ENCODE results near the gene CEP112. TPM values are rescaled to one million over a fixed set of nuclear protein-coding genes. Genes with fewer than 3 reads are reported as not detected.

CEP112 gene
- total and polyA plus RNA-seq, 2 of the 8 experiments (the other 6 are each of a cell fraction or from before 2014, with no cell fraction given) = 0.62 to 3.1 TPM

- Histone ChIP-seq H2BK120ac (replicated peaks; ENCODE audit: low read depth, low read length) (no peak overlapping the region), H3K56ac (replicated peaks; ENCODE audit: insufficient read length, low read depth, low read length) (no peak overlapping the region), H3K36me3 (ENCODE audit: control insufficient read depth in 2 of 4, insufficient read depth in 4 of 4, low read length in 3 of 4) (no peaks in the 10 kb centered on the region), H3K27ac (ENCODE audit: low read depth, low read length) (no peak overlapping the region), H3K9me3 (ENCODE audit: insufficient read depth in 2 of 2, low read depth in 1 of 2, low read length in 1 of 2) (no peaks in the 10 kb centered on the region), H3K4me3 (ENCODE audit: extremely low read depth in 1 of 4, insufficient read depth in 2 of 4, low read depth in 3 of 4, low read length in 4 of 4) (no peak overlapping the region), H3K23ac (ENCODE audit: insufficient read length) (no peak overlapping the region), H3K27me3 (replicated peaks in 1 of 4; ENCODE audit: control insufficient read depth in 3 of 4, extremely low read depth in 1 of 4, insufficient read depth in 3 of 4, low read length in 3 of 4) (no peaks in the 10 kb centered on the region), H2BK5ac (ENCODE audit: low read depth, low read length) (no peak overlapping the region), H4K5ac (ENCODE audit: insufficient read length, low read depth, low read length) (no peak overlapping the region), H2BK20ac (ENCODE audit: low read length) (no peak overlapping the region), H3K79me1 (ENCODE audit: low read depth, low read length) (no peaks in the 10 kb centered on the region), H2BK15ac (ENCODE audit: low read length) (no peak overlapping the region), H2AK5ac (ENCODE audit: low read depth, low read length) (no peak overlapping the region), H3K4me2 (ENCODE audit: insufficient read depth in 1 of 2, low read depth in 2 of 2, low read length in 2 of 2) (no peak overlapping the region), H3K4ac (replicated peaks; ENCODE audit: insufficient read length, low read depth, low read length) (no peak overlapping the region), H3K14ac (ENCODE audit: insufficient read length) (no peak overlapping the region), H4K20me1 (replicated peaks in 1 of 2; ENCODE audit: control insufficient read depth in 1 of 2, insufficient read depth in 2 of 2, low read length in 2 of 2) (no peaks in the 10 kb centered on the region), H3K18ac (ENCODE audit: extremely low read depth, low read length) (no peak overlapping the region), H4K8ac (ENCODE audit: extremely low read depth, insufficient read depth, low read length) (no peak overlapping the region), H3K23me2 (ENCODE audit: low read depth, low read length) (no peaks in the 10 kb centered on the region; the same call in 1 of the 2 replicates), H2AFZ (ENCODE audit: low read length) (no peak overlapping the region), H4K91ac (replicated peaks; ENCODE audit: insufficient read length, low read length) (no peak overlapping the region), H3K9ac (replicated peaks in 1 of 4; ENCODE audit: extremely low read depth in 1 of 4, low read depth in 3 of 4, low read length in 3 of 4) (no peak overlapping the region), H3K4me1 (replicated peaks in 1 of 4; ENCODE audit: control insufficient read depth in 3 of 4, insufficient read depth in 4 of 4, low read length in 3 of 4) (peaks cover 0 to 3% (median 0%) of the 10 kb centered on the region in 4 experiments; a peak in 1 of 7 replicates), H2BK12ac (ENCODE audit: low read depth, low read length) (no peak overlapping the region), H3K79me2 (ENCODE audit: control insufficient read depth in 1 of 2, insufficient read depth in 2 of 2, low read length in 2 of 2) (no peaks in the 10 kb centered on the region)
- no peak for TF ChIP-seq CHD2 (IDR thresholded peaks at IDR 0.05; ENCODE audit: low read length)
- no peak for TF ChIP-seq POLR2AphosphoS5 (IDR thresholded peaks at IDR 0.05; ENCODE audit: low read depth, low read length)
- no peak for TF ChIP-seq SRF (IDR thresholded peaks at IDR 0.05; ENCODE audit: low read depth, low read length)
- TF ChIP-seq CBX5 (IDR thresholded peaks at IDR 0.05; ENCODE audit: low read depth, low read length) = no peak
- TF ChIP-seq SIRT6 (IDR thresholded peaks at IDR 0.05; ENCODE audit: low read length) = no peak
- TF ChIP-seq TEAD4 (IDR thresholded peaks at IDR 0.05; ENCODE audit: low read depth, low read length) = no peak
- TF ChIP-seq TAF7 (optimal IDR thresholded peaks at IDR 0.05; ENCODE audit: borderline replicate concordance, low read depth, low read length) = no peak
- TF ChIP-seq FOSL1 (IDR thresholded peaks at IDR 0.05; ENCODE audit: insufficient read depth, low read depth, low read length) = no peak
- TF ChIP-seq HDAC2 (IDR thresholded peaks at IDR 0.05; ENCODE audit: borderline replicate concordance in 1 of 2, low read depth in 2 of 2, low read length in 2 of 2) = no peak
- TF ChIP-seq RBBP5 (IDR thresholded peaks at IDR 0.05; ENCODE audit: borderline replicate concordance, low read depth, low read length) = no peak
- TF ChIP-seq KDM5A (IDR thresholded peaks at IDR 0.05; ENCODE audit: low read length) = no peak
- TF ChIP-seq RAD21 (IDR thresholded peaks at IDR 0.05 in 1 of 2, conservative IDR thresholded peaks at IDR 0.05 in 1 of 2; ENCODE audit: low read depth in 2 of 2, low read length in 2 of 2) = no peak
- TF ChIP-seq MAFK (IDR thresholded peaks at IDR 0.05; ENCODE audit: low read depth, low read length) = no peak
- DNase-seq (ENCODE audit: low read depth in 1 of 2, low spot score in 2 of 2) = no peak
- no peak for FAIRE-seq
- CTCF ChIA-PET (ENCODE audit: partially characterized antibody) = no interaction called here
- POLR2A ChIA-PET (ENCODE audit: partially characterized antibody) = no interaction called here
These were observed 436.1 kb downstream of the CEP112 start for GRCh38 chr17:65755799-65756198.

All from H1 (cell line).